ENCODE data around the gene TOR1A.
A peak's percentile ranks its signal among the peaks of the same experiment; 100 is the strongest.

DNA sequence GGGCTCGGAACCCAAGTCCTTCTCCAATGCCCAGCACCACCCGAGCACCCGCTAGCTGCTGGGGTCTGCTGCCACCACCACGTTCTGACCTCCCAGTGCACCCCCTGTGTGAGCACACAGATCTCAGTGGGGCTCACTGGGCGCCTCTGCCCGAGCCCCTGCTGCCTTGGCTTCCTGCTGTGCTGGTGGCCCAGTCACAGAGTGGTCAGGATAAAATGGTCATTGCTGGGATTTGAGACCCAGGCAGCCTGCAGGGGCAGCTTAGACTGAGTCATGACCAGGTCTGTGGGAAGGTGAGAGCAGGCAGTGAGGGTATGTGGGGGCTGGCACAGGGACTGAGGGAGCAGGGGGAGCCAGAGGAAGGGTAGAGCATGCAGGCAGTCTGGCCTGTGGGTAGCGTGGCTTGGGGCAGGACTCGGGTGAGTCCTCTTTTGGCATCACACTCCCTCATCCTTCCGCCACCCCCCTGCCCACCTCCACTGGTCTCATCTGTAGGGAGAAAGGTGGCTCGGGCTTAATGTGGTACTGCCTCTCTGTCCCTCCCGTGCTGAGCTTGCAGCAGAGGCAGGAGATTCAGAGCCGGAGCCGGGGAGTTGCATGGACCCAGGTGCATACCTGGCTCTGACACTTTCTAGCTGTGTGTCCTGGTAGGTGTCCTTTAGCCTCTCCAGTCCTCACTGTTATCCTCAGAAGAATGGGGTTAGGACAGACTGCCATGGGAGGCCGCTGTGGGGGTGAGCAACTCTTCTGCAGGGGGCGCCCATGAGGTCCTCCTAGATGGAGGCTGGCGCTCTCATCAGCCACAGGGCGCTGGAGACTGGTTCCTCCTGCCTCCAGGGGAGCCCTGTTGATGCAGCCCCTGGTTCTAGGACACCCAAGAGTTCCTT, 43.4 kb upstream of the TOR1A start:
- TF ChIP-seq CTCF (optimal IDR thresholded peaks at IDR 0.05 in 1 of 3, IDR thresholded peaks at IDR 0.05 in 1 of 3, conservative IDR thresholded peaks at IDR 0.05 in 1 of 3; ENCODE audit: extremely low read depth in 1 of 3, insufficient read depth in 2 of 3, low read length in 3 of 3) (peak in 1 of 3 experiments; percentile 22), EZH2 (IDR thresholded peaks at IDR 0.05; ENCODE audit: low read length) (no peak)

All from keratinocyte (primary cell).